Large intestine (tissue), 3 donors: Measurements from ENCODE around the gene STX11. TPM values are rescaled to one million over a fixed set of nuclear protein-coding genes. Genes with fewer than 3 reads are reported as not detected.

ENCODE experiments used
- DNase-seq, 2 donors: peaks; one replicate each; pipeline versions ENCODE4 v3.0.0 to v3.0.0-alpha.2; 2013
- H3K27ac ChIP-seq: one replicate; pipeline ENCODE4 v1.5.1; 2013; ENCODE audit warnings: low read length
- H3K27me3 ChIP-seq: 2 replicates; pipeline ENCODE4 v1.6.1; 2013; ENCODE audit warnings: low read length; ENCODE audit not compliant: control insufficient read depth, insufficient read depth
- H3K36me3 ChIP-seq: 2 replicates; pipeline ENCODE4 v1.6.1; 2013; ENCODE audit warnings: low read length; ENCODE audit not compliant: control insufficient read depth, insufficient read depth
- H3K4me1 ChIP-seq: one replicate; pipeline ENCODE4 v1.6.1; 2013; ENCODE audit warnings: low read length; ENCODE audit not compliant: control insufficient read depth, insufficient read depth
- H3K4me3 ChIP-seq: one replicate; pipeline ENCODE4 v1.5.1; 2013; ENCODE audit warnings: low read length
- H3K9me3 ChIP-seq: one replicate; pipeline ENCODE4 v1.6.1; 2013; ENCODE audit warnings: mild to moderate bottlenecking, low read depth, low read length, moderate library complexity; ENCODE audit not compliant: control insufficient read depth
- WGBS: methylation state at CpG from one replicate; pipeline ENCODE4 v1.1.5; 2013; ENCODE audit warnings: low lambda C conversion rate; ENCODE audit not compliant: insufficient coverage; 5-methylcytosine and 5-hydroxymethylcytosine counted together
- polyA plus RNA-seq: library from polyadenylated mRNA; unstranded; fragments of 120-200 nt; gene quantifications from one replicate; pipeline ENCODE4 v1.2.1, GENCODE V29; 2013

Gene STX11
- polyA plus RNA-seq, 1 donor = 2.6 TPM

DNA sequence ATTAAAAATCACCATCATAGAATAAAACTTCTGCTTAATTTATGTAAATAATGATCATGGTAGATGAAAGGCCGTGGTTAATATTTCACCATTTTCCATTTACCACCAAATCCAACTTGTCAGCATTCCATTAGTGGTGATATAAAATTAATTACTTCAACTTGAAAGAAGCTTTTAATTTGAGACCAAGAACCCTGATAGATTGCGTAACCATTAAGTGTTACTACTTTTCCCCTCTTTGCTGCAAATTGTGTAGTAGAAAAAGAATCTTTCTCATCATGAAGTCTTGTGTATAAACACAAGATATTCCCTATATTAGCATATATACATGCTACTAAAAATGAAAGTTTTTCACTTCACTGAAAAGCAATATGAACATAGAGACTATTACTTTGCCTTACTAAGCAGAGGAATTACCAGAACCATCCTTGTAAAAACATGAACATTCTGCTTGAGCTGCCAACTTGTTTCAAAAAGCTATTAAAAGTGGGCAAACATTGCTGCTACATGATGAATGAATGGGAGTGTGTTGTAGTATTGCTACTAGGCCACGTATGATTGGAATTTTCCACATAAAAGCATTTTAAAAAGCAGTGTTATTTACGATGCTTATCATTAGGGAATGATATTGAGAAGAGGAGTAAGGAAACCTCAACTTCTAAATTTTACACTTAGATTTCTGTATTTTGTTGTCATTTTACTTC lies 35.0 kb downstream of the STX11 start:
- WGBS = 75% methylated on average over 3 of the region's 4 CpGs
- Histone ChIP-seq H3K9me3 (peaks cover 10% of the 10 kb centered on the region), H3K36me3 (no peaks in the 10 kb centered on the region), H3K27ac (no peak overlapping the region), H3K4me3 (no peak overlapping the region), H3K4me1 (no peaks in the 10 kb centered on the region), H3K27me3 (peaks cover 15% of the 10 kb centered on the region)
- DNase-seq = no peak

DNA sequence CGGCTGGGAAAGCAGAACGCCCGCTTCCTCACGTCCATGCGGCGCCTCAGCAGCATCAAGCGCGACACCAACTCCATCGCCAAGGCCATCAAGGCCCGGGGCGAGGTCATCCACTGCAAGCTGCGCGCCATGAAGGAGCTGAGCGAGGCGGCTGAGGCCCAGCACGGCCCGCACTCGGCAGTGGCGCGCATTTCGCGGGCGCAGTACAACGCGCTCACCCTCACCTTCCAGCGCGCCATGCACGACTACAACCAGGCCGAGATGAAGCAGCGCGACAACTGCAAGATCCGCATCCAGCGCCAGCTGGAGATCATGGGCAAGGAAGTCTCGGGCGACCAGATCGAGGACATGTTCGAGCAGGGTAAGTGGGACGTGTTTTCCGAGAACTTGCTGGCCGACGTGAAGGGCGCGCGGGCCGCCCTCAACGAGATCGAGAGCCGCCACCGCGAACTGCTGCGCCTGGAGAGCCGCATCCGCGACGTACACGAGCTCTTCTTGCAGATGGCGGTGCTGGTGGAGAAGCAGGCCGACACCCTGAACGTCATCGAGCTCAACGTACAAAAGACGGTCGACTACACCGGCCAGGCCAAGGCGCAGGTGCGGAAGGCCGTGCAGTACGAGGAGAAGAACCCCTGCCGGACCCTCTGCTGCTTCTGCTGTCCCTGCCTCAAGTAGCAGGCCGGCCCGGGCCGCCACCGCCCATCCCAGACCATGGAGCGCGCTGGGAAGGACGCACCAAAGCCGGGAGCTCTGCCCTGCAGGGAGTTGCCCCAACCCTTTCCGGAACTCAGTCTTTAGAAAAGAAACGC lies 36.7 kb downstream of the STX11 start:
- peaks cover 10% of the 10 kb centered on the region for H3K9me3 ChIP-seq
- no peak overlapping the region for H3K27ac ChIP-seq
- DNase-seq = no peak
- WGBS = no CpG with 5 or more reads among the region's 79 CpGs
- H3K4me1 ChIP-seq = no peaks in the 10 kb centered on the region
- no peak overlapping the region for H3K4me3 ChIP-seq
- H3K27me3 ChIP-seq = peaks cover 15% of the 10 kb centered on the region
- no peaks in the 10 kb centered on the region for H3K36me3 ChIP-seq

DNA sequence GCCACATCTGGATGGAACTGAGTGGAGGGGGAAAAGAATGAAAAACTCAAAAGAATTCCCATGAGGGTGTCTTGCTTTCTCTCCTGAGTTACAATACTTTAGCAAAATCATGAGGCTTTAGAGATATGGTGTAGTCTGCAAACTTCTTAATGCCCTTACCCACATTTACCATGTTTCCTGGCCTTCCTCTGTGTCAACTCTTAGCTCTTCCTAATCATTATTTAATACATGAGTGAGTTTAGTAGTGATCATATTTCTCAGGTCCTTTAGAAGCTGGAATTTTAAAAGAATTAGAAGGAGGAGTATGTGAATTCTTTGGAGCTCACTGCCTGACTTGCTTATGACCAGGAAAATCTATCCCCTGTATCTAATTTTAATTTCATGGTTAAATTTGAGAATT lies 39.0 kb downstream of the STX11 start:
- Histone ChIP-seq H3K9me3 (peaks cover 10% of the 10 kb centered on the region), H3K27me3 (peaks cover 15% of the 10 kb centered on the region), H3K4me3 (no peak overlapping the region), H3K4me1 (no peaks in the 10 kb centered on the region), H3K27ac (no peak overlapping the region), H3K36me3 (no peaks in the 10 kb centered on the region)
- no peak for DNase-seq

DNA sequence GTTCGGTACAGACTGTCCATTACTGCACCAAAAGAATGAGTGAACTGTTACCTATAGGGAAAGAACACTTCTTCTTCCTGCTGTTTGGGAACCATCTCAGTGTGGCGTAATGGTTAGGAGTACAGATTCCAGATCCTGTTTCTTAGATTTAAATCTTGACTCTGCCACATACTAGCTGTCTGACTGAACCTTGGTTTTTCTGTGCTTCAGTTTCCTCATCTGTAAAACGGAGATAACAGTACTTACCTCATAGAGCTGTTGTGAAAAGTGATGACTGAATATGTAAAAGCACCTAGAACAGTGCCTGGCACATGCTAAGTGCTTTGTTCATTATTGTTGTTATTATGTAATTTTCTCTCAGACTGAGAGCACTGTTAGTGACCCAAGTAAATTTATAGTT lies 39.8 kb downstream of the STX11 start:
- H3K27ac ChIP-seq = no peak overlapping the region
- H3K9me3 ChIP-seq = peaks cover 10% of the 10 kb centered on the region
- no peak for DNase-seq
- no peaks in the 10 kb centered on the region for H3K4me1 ChIP-seq
- no peaks in the 10 kb centered on the region for H3K36me3 ChIP-seq
- 100% methylated on average over 1 of the region's 3 CpGs for WGBS
- no peak overlapping the region for H3K4me3 ChIP-seq
- H3K27me3 ChIP-seq = peaks cover 15% of the 10 kb centered on the region

DNA sequence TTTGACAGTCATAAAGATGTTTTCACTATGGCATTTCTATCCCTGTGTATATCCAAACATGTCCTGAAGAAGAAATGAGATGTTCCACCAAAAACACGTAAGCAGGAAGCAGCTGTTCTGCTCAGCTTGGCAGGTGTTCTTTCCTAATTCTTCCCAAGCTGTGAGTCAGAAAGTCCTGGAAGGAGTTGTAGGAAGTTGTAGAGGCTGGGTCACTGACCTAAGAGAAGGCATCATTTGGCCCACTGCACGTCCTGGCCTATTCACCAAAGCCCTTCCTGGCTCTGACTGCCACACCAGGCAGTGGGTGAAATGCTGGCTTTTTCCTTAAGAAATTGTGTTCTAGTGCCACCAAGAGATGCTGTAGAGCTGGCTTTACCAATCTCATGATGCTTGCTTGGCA lies 40.3 kb downstream of the STX11 start:
- Histone ChIP-seq H3K9me3 (peaks cover 10% of the 10 kb centered on the region), H3K4me3 (no peak overlapping the region), H3K27me3 (peaks cover 15% of the 10 kb centered on the region), H3K27ac (no peak overlapping the region), H3K4me1 (no peaks in the 10 kb centered on the region), H3K36me3 (no peaks in the 10 kb centered on the region)
- DNase-seq = no peak
- no CpG with 5 or more reads among the region's 2 CpGs for WGBS

DNA sequence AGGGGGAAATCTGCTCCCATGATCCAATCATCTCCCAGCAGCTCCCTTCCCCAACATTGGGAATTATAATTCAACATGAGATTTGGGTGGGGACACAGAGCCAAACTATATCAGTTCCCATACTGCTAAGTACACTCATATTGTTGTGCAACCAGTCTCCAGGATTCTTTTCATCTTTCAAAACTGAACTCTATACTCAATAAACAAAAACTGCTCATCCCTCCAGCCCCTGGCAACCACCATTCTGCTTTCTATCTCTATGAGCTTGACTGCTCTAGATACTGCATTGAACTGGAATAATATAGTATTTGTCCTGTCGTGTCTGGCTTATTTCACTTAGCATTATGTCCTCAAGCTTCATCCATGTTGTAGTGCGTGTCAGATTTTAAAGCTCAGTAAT lies 42.9 kb downstream of the STX11 start:
- Histone ChIP-seq H3K4me1 (no peaks in the 10 kb centered on the region), H3K4me3 (no peak overlapping the region), H3K27me3 (no peaks in the 10 kb centered on the region), H3K27ac (no peak overlapping the region), H3K36me3 (no peaks in the 10 kb centered on the region), H3K9me3 (no peaks in the 10 kb centered on the region)
- WGBS = 100% methylated on average over 1 of the region's 2 CpGs
- no peak for DNase-seq

DNA sequence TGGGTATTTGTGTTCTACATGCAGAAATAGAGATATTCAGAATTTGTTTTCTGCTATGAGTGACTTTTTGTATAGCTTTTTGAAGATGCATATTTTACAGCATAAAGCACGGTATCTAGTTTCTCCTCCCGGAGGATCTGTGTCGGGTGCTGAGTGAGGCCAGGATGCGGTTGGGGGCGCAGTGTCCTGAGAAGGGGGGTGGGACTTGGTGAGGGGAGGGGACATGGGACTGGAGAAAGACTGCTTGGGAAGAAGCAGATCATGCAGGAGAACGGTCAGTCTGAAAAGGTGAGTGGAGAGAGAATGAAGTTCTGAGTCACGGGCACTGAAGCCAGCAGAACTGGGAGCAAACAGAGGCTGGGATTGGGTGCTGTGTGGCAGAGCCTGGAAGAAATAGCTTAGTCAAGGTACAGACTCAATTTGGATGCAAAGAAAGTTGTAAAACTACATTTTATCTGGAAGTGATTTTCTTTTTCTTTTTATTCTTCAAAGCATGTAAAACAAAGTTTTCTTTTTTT lies 44.0 kb downstream of the STX11 start:
- DNase-seq = no peak
- no peak overlapping the region for H3K4me3 ChIP-seq
- no peaks in the 10 kb centered on the region for H3K9me3 ChIP-seq
- WGBS = no CpG with 5 or more reads among the region's 7 CpGs
- no peaks in the 10 kb centered on the region for H3K4me1 ChIP-seq
- no peaks in the 10 kb centered on the region for H3K27me3 ChIP-seq
- no peak overlapping the region for H3K27ac ChIP-seq
- H3K36me3 ChIP-seq = no peaks in the 10 kb centered on the region

DNA sequence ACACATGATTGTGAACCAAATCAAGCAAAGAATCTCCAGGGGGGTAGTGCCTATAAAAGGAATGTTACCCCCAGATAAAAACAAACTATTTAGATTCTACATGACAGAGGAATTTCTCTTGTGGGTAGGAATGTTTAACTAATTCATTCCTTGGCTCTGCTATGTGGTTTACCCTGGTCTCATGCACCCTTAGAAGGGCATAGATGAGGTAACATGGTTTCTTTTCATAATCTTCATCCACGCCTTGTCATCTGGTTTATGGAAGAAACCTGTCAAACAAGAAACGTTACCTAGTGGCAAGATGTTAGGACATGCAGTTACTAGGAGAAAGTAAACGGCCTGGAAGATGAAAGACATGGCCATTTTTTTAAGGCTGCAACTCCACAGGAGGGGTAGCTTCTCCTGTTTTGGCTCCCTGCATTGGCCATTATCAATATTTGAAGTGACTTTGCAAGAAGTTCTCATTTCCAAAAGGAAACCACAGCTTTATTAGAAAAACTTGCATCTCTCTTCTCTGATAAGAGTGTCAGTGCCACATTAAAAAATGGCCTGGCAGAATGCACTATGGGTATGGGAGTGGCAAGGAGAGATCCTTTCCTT lies 45.5 kb downstream of the STX11 start:
- no peaks in the 10 kb centered on the region for H3K4me1 ChIP-seq
- no peaks in the 10 kb centered on the region for H3K36me3 ChIP-seq
- no CpG with 5 or more reads among the region's 3 CpGs for WGBS
- H3K27me3 ChIP-seq = no peaks in the 10 kb centered on the region
- H3K27ac ChIP-seq = no peak overlapping the region
- H3K4me3 ChIP-seq = no peak overlapping the region
- DNase-seq = no peak
- H3K9me3 ChIP-seq = no peaks in the 10 kb centered on the region

DNA sequence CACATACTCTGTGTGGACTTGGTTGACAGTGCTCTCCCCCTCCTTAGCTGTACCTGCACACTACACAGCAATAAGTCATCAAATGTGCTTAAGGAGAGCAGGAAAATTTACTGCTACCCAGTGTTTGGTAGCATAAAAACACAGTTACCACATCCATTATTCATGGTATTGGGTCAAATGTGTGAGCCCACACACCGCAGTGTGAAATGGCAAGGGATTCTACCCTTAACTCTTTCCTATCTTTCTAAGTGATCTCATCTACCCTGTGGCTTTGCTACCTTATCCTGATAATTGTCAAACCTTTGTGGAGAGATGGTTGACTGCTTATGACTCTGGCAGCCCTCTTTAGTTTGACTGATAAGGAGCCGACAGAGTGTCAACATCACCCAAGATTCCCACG lies 47.6 kb downstream of the STX11 start:
- Histone ChIP-seq H3K36me3 (no peaks in the 10 kb centered on the region), H3K27me3 (no peaks in the 10 kb centered on the region), H3K27ac (no peak overlapping the region), H3K9me3 (peaks cover 6% of the 10 kb centered on the region), H3K4me3 (no peak overlapping the region), H3K4me1 (no peaks in the 10 kb centered on the region)
- no CpG with 5 or more reads among the region's 3 CpGs for WGBS
- DNase-seq = no peak

DNA sequence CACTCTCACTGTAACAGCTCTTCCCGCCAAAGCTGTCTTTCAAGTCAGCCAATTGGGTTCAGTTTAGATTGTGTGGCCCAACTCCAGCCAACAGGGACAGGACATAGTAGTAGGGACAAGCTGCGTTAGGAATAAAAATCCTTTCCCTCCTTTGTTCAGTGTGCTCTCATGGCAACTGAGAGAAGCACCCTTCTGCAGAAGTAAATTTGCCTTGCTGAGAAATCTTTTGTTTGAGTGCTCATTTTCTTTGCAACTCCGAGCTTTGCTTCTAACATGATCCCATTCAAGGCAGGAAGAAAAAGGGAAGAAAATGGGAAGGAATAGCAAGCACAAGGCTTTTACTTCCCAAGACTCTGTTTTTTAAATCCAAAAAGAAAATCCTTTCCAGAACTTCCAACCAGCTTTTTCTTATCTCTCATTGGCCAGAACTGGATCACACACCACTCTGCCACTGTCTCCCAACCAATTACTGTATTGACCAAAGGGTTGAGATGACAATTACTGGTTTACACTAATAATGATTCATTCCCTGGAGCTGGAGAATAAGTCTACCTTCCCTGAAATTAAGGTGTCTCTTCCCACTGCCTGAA lies 52.7 kb downstream of the STX11 start:
- H3K27me3 ChIP-seq = no peaks in the 10 kb centered on the region
- no peak overlapping the region for H3K27ac ChIP-seq
- WGBS = 100% methylated on average over 1 of the region's 3 CpGs
- no peak for DNase-seq
- no peaks in the 10 kb centered on the region for H3K36me3 ChIP-seq
- no peak overlapping the region for H3K4me3 ChIP-seq
- peaks cover 6% of the 10 kb centered on the region for H3K9me3 ChIP-seq
- H3K4me1 ChIP-seq = no peaks in the 10 kb centered on the region
